Measurements from ENCODE around the gene USP8. TPM values are rescaled to one million over a fixed set of nuclear protein-coding genes. Genes with fewer than 3 reads are reported as not detected.

USP8 gene
- total RNA-seq, 4 donors from 2014 or later: 30.8 to 49.3 (median 46.8) TPM

DNA sequence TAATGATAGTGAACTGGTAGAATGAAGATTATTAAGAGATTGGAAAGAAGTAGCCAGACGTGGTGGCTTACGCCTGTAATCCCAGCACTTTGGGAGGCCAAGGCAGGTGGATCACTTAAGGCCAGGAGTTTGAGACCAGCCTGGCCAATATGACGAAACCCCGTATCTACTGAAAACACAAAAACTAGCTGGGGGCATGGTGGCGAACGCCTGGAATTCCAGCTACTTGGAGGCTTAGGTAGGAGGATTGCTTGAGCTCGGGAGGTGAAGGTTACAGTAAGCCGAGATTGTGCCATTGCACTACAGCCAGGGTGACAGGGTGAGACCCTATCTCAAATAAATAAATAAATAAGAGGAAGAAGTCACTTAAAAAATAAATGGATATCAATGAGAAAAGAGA lies 14.0 kb downstream of the USP8 start:
- TF ChIP-seq, protein P1, sequence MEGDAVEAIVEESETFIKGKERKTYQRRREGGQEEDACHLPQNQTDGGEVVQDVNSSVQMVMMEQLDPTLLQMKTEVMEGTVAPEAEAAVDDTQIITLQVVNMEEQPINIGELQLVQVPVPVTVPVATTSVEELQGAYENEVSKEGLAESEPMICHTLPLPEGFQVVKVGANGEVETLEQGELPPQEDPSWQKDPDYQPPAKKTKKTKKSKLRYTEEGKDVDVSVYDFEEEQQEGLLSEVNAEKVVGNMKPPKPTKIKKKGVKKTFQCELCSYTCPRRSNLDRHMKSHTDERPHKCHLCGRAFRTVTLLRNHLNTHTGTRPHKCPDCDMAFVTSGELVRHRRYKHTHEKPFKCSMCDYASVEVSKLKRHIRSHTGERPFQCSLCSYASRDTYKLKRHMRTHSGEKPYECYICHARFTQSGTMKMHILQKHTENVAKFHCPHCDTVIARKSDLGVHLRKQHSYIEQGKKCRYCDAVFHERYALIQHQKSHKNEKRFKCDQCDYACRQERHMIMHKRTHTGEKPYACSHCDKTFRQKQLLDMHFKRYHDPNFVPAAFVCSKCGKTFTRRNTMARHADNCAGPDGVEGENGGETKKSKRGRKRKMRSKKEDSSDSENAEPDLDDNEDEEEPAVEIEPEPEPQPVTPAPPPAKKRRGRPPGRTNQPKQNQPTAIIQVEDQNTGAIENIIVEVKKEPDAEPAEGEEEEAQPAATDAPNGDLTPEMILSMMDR (IDR thresholded peaks at IDR 0.05 in 4 of 5, conservative IDR thresholded peaks at IDR 0.05 in 1 of 5): no peak
- TF ChIP-seq POLR2A (IDR thresholded peaks at IDR 0.05): no peak
- in situ Hi-C loops (cut with MboI; ENCODE audit: low sequenced_read_pairs in 4 of 4): loop anchor here in 1 of 4 donors (25.0 kb wide), 1 partner anchor 474 kb away; the partner anchor contains the start of gene AP4E1
- Histone ChIP-seq H3K9me3 (no peaks in the 10 kb centered on the region), H3K4me1 (peaks cover 0 to 9% of the 10 kb centered on the region in 2 donors), H3K27ac (no peak overlapping the region), H3K36me3 (peaks cover 0 to 37% of the 10 kb centered on the region in 2 donors), H3K4me3 (no peak overlapping the region), H3K27me3 (no peaks in the 10 kb centered on the region)
- ATAC-seq (no peak), DNase-seq (no peak)
- intact Hi-C loops (cut with DNase I; ENCODE audit: low total_unique reads): no loop called here

DNA sequence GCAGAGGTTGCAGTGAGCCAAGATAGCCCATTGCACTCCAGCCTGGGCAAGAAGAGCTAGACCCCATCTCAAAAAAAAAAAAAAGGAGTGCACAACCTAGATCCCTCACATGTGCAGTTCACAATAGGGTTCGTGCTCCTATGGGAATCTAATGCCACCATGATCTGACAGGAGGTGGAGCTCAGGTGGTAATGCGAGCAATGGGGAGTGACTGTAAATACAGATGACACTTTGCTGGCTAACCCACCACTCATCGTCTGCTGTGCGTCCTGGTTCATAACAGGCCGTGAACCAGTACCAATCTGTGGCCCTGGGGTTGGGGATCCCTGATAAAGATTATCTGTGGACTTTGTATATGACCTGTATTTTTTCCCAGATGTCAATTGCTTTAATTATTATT lies 16.7 kb downstream of the USP8 start:
- intact Hi-C loops (cut with DNase I; ENCODE audit: low total_unique reads): no loop called here
- no peaks in the 10 kb centered on the region for H3K27me3 ChIP-seq
- no peak for ATAC-seq
- peaks cover 0 to 5% of the 10 kb centered on the region in 2 donors for H3K4me1 ChIP-seq
- in situ Hi-C loops (cut with MboI; ENCODE audit: low sequenced_read_pairs in 4 of 4): loop anchor here in 1 of 4 donors (25.0 kb wide), 1 partner anchor 471 kb away; the partner anchor contains the start of gene AP4E1
- peaks cover 0 to 45% of the 10 kb centered on the region in 2 donors for H3K36me3 ChIP-seq
- no peak overlapping the region for H3K4me3 ChIP-seq
- no peak overlapping the region for H3K27ac ChIP-seq
- DNase-seq: no peak
- TF ChIP-seq POLR2A (IDR thresholded peaks at IDR 0.05): no peak
- TF ChIP-seq, protein P1 (IDR thresholded peaks at IDR 0.05 in 4 of 5, conservative IDR thresholded peaks at IDR 0.05 in 1 of 5): no peak
- no peaks in the 10 kb centered on the region for H3K9me3 ChIP-seq

DNA sequence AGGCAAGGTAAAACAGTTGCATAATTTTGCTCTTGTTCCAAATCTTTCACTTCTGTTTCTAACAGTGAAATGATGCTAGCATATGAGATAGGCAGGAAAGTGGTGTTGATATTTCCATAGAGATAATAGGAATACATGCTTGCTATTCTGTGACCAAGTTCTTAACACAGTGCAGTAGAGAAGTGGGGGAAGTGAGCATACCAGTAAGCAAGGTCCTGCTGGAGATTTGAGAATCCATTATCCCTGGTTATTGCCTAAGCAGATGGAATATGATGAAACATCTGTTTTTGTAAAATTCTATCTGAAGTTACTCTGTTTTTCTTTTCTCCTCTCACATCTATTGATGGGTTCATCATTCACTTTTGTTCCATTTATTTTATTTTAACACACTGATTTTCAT lies 28.7 kb downstream of the USP8 start:
- no peak for DNase-seq
- peaks cover 0 to 4% of the 10 kb centered on the region in 2 donors for H3K4me1 ChIP-seq
- no peak for ATAC-seq
- no peak overlapping the region for H3K27ac ChIP-seq
- no peaks in the 10 kb centered on the region for H3K9me3 ChIP-seq
- no peak overlapping the region for H3K4me3 ChIP-seq
- in situ Hi-C loops (cut with MboI; ENCODE audit: low sequenced_read_pairs in 4 of 4): no loop called here
- peaks cover 0 to 28% of the 10 kb centered on the region in 2 donors for H3K36me3 ChIP-seq
- intact Hi-C loops (cut with DNase I; ENCODE audit: low total_unique reads): no loop called here
- TF ChIP-seq POLR2A (IDR thresholded peaks at IDR 0.05): no peak
- TF ChIP-seq, protein P1 (IDR thresholded peaks at IDR 0.05 in 4 of 5, conservative IDR thresholded peaks at IDR 0.05 in 1 of 5): no peak
- no peaks in the 10 kb centered on the region for H3K27me3 ChIP-seq

DNA sequence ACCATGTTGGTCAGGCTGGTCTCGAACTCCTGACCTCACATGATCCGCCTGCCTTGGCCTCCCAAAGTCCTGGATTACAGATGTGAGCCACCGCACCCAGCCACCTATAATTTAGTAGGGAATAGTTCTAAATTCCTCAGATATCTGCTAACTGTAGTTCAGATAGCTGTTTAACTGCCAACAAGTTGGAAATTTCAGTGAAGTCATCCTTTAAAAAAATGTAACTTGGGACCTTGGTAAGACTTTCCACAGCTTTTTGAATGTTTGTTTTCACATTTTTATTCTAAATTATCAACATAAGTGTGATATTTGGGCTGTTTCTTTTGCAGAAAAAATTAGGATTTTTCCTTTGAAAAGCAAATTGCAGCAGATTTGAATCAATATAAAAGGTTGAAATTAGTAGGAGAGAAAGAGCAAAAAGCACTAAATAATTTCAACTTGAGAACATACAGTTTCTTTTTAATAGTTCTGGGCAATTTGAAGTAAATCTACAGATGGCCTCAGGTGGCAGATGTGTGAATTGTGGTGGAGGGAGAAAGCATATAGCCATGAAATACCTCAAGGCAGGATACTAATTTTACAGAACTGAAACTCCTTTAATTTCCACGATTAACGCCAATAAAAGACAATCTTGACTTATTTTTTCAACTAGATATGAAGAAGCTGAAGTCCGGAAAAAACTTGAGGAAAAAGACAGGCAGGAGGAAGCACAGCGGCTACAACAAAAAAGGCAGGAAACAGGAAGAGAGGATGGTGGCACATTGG lies 34.3 kb downstream of the USP8 start:
- H3K36me3 ChIP-seq: peaks cover 0 to 35% of the 10 kb centered on the region in 2 donors
- in situ Hi-C loops (cut with MboI; ENCODE audit: low sequenced_read_pairs in 4 of 4): no loop called here

More for the DNA sequence above, 34.3 kb downstream of the USP8 start:
- Histone ChIP-seq H3K4me1 (no peaks in the 10 kb centered on the region), H3K27me3 (no peaks in the 10 kb centered on the region), H3K9me3 (no peaks in the 10 kb centered on the region), H3K27ac (no peak overlapping the region), H3K4me3 (no peak overlapping the region)
- ATAC-seq: no peak
- intact Hi-C loops (cut with DNase I; ENCODE audit: low total_unique reads): no loop called here
- TF ChIP-seq, protein P1 (IDR thresholded peaks at IDR 0.05 in 4 of 5, conservative IDR thresholded peaks at IDR 0.05 in 1 of 5): no peak
- TF ChIP-seq POLR2A (IDR thresholded peaks at IDR 0.05): no peak
- DNase-seq: no peak

All from gastrocnemius medialis (tissue), 4 donors.